SK-N-MC (cell line): ENCODE results near the gene ARMH1.

Experiments used
- FOXP2 ChIP-seq: optimal IDR thresholded peaks from 2 replicates; pipeline ENCODE3; 2011; ENCODE audit warnings: mild to moderate bottlenecking, moderate library complexity; ENCODE audit not compliant: insufficient read depth; ENCODE audit errors: extremely low read length, control extremely low read depth
- POLR2AphosphoS5 ChIP-seq: IDR thresholded peaks from 2 replicates; pipeline ENCODE4 v1.6.1; 2012; ENCODE audit warnings: mild to moderate bottlenecking, low read depth, low read length, borderline replicate concordance

DNA sequence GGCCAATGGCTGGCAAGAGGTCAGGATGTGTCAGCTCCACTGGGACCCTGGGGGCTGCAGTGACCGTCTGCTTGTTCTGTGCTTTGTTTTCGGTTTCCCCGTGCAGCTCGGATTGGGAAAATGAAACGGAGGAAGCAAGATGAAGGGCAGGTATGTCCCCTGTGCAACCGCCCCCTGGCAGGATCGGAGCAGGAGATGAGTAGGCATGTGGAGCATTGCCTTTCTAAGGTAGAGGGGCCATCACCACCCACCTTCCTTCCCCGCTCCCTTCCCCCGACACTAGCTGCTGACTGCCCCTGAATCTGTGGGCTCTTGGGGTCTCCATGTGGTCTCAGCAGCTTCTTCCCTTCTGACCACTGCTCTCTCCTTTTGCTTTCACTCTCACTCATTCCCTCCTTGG is 39.1 kb upstream of the ARMH1 start:
- TF ChIP-seq POLR2AphosphoS5 (no peak), FOXP2 (no peak)
